CD14-positive monocyte (primary cell): ENCODE data around the gene ADK. TPM values are rescaled to one million over a fixed set of nuclear protein-coding genes. Genes with fewer than 3 reads are reported as not detected.

ENCODE experiments used
- DNase-seq, 3 donors: peaks; one replicate each; pipeline ENCODE4 v3.0.0-alpha.2; 2011 to 2022
- H2AFZ ChIP-seq: 2 replicates; pipeline ENCODE4 v1.6.0; 2012; ENCODE audit warnings: mild to moderate bottlenecking, low read depth, low read length, inconsistent platforms; ENCODE audit not compliant: insufficient read depth, poor library complexity, severe bottlenecking
- H3K27ac ChIP-seq, 2 donors: 1 replicate in 1 of 2; 2 replicates in 1 of 2; pipeline ENCODE4 v1.5.1; 2012 to 2013; ENCODE audit warnings: low read length in 2 of 2, control low read depth in 1 of 2, inconsistent platforms in 1 of 2, low read depth in 1 of 2, mild to moderate bottlenecking in 1 of 2
- H3K27me3 ChIP-seq, 2 donors: one replicate each; pipeline versions ENCODE4 v1.6.0 to v1.6.1; 2011 to 2013; ENCODE audit warnings: low read length in 2 of 2; ENCODE audit not compliant: control insufficient read depth in 2 of 2, insufficient read depth in 2 of 2
- H3K36me3 ChIP-seq, 2 donors: replicated peaks in 1 of 2; 1 replicate in 1 of 2; 2 replicates in 1 of 2; pipeline versions ENCODE4 v1.5.1 to v1.6.1; 2012 to 2013; ENCODE audit warnings: low read length in 2 of 2, control low read depth in 1 of 2, inconsistent platforms in 1 of 2, mild to moderate bottlenecking in 1 of 2; ENCODE audit not compliant: insufficient read depth in 2 of 2, control insufficient read depth in 1 of 2
- H3K4me1 ChIP-seq, 2 donors: 1 replicate in 1 of 2; 2 replicates in 1 of 2; pipeline versions ENCODE4 v1.5.1 to v1.6.1; 2012 to 2013; ENCODE audit warnings: low read length in 2 of 2, control low read depth in 1 of 2, inconsistent platforms in 1 of 2, mild to moderate bottlenecking in 1 of 2, moderate library complexity in 1 of 2; ENCODE audit not compliant: insufficient read depth in 2 of 2, control insufficient read depth in 1 of 2
- H3K4me2 ChIP-seq: replicated peaks from 2 replicates; pipeline ENCODE3; 2012; ENCODE audit warnings: low read length, moderate library complexity, mild to moderate bottlenecking; ENCODE audit not compliant: poor library complexity, severe bottlenecking; ENCODE audit errors: extremely low read depth
- H3K4me3 ChIP-seq, 3 experiments: fragments of 200-600 bp in 1 of 3; sonication (generic) in 1 of 3; replicated peaks in 1 of 3; 1 replicate in 2 of 3; 2 replicates in 1 of 3; pipeline ENCODE4 v1.5.1; 2011 to 2013; ENCODE audit warnings: low read length in 3 of 3, mild to moderate bottlenecking in 3 of 3, control low read depth in 2 of 3, low read depth in 2 of 3, inconsistent platforms in 1 of 3, moderate library complexity in 1 of 3
- H3K79me2 ChIP-seq: 2 replicates; pipeline ENCODE4 v1.6.0; 2012; ENCODE audit warnings: mild to moderate bottlenecking, control low read depth, inconsistent platforms, low read length, moderate library complexity; ENCODE audit not compliant: insufficient read depth
- H3K9ac ChIP-seq: 2 replicates; pipeline ENCODE4 v1.6.0; 2017; ENCODE audit warnings: low read length, mild to moderate bottlenecking; ENCODE audit not compliant: insufficient read depth, poor library complexity, severe bottlenecking
- H3K9me3 ChIP-seq, 2 donors: replicated peaks in 1 of 2; 1 replicate in 1 of 2; 2 replicates in 1 of 2; pipeline versions ENCODE4 v1.5.1 to v1.6.1; 2012 to 2013; ENCODE audit warnings: low read length in 2 of 2, control low read depth in 1 of 2; ENCODE audit not compliant: control insufficient read depth in 1 of 2, insufficient read depth in 1 of 2
- H4K20me1 ChIP-seq: 2 replicates; pipeline ENCODE4 v1.6.0; 2012; ENCODE audit warnings: mild to moderate bottlenecking, low read length, control low read depth, moderate library complexity; ENCODE audit not compliant: insufficient read depth
- H3K27ac Mint-ChIP-seq, 7 donors: one replicate each; pipeline ENCODE4 v1.8.0; 2020; ENCODE audit warnings: mild to moderate bottlenecking in 7 of 7, mixed read lengths in 7 of 7, moderate library complexity in 6 of 7, inconsistent platforms in 2 of 7
- H3K27me3 Mint-ChIP-seq, 3 donors: one replicate each; pipeline ENCODE4 v1.8.0; 2021 to 2022; ENCODE audit warnings: low read depth in 3 of 3, mild to moderate bottlenecking in 3 of 3, mixed read lengths in 3 of 3, moderate library complexity in 3 of 3, inconsistent platforms in 1 of 3
- H3K36me3 Mint-ChIP-seq, 2 donors: one replicate each; pipeline ENCODE4 v1.8.0; 2020; ENCODE audit warnings: mixed read lengths in 2 of 2, inconsistent platforms in 1 of 2, mild to moderate bottlenecking in 1 of 2
- H3K4me1 Mint-ChIP-seq: one replicate; pipeline ENCODE4 v1.8.0; 2020; ENCODE audit warnings: mild to moderate bottlenecking, mixed read lengths
- H3K4me3 Mint-ChIP-seq, 2 donors: one replicate each; pipeline ENCODE4 v1.8.0; 2020; ENCODE audit warnings: mild to moderate bottlenecking in 2 of 2, mixed read lengths in 2 of 2, moderate library complexity in 1 of 2
- H3K9me3 Mint-ChIP-seq, 7 donors: one replicate each; pipeline ENCODE4 v1.8.0; 2020 to 2022; ENCODE audit warnings: mixed read lengths in 7 of 7, mild to moderate bottlenecking in 6 of 7, moderate library complexity in 6 of 7, inconsistent platforms in 2 of 7
- CTCF ChIP-seq: fragments of 200-600 bp; IDR thresholded peaks from one replicate; pipeline ENCODE4 v1.8.0; 2022; ENCODE audit warnings: antibody characterized with exemption, mild to moderate bottlenecking
- WGBS: methylation state at CpG from one replicate; pipeline ENCODE4 v1.1.5; 2013; ENCODE audit warnings: missing lambda C conversion rate; ENCODE audit not compliant: insufficient coverage; 5-methylcytosine and 5-hydroxymethylcytosine counted together
- intact Hi-C, 2 donors: fragments of 100-400 bp; cut with micrococcal nuclease; formaldehyde crosslinking; loops; one replicate each; pipeline versions ENCODE4 v1.15.0 to v1.15.1; 2023
- polyA plus RNA-seq, 3 donors: library from polyadenylated mRNA; depleted of rRNA in 1 of 3; unstranded in 2 of 3; stranded (reverse) in 1 of 3; fragments of 300-500 nt in 2 of 3; fragments of >200 nt in 1 of 3; fragmentation: Illumina TruSeq in 2 of 3; gene quantifications; 1 replicate in 2 of 3; 2 replicates in 1 of 3; pipeline ENCODE4 v1.2.3, GENCODE V29; 2012 to 2021

The ADK gene
- polyA plus RNA-seq, 3 donors: 6.4 to 38.2 (median 35.7) TPM

GRCh38 chr10:74335501-74335900, 184.5 kb downstream of the ADK start:
- Histone ChIP-seq H3K79me2 (peaks cover 4% of the 10 kb centered on the region), H4K20me1 (no peaks in the 10 kb centered on the region), H3K27me3 (no peaks in the 10 kb centered on the region), H3K27ac (no peak overlapping the region), H3K4me2 (no peak overlapping the region), H3K9me3 (no peaks in the 10 kb centered on the region), H3K9ac (no peak overlapping the region), H2AFZ (no peak overlapping the region), H3K36me3 (peaks cover 0 to 3% of the 10 kb centered on the region in 2 donors), H3K4me1 (peaks cover 6 to 14% of the 10 kb centered on the region in 2 donors), H3K4me3 (no peak overlapping the region)
- WGBS: no CpG with 5 or more reads among the region's 1 CpG
- peak; percentile 18 to 42 (median 23) for DNase-seq
- Mint-ChIP-seq H3K4me3 (no peak overlapping the region), H3K36me3 (peaks cover 7 to 10% of the 10 kb centered on the region in 2 donors), H3K27me3 (peaks cover 0 to 2% (median 0%) of the 10 kb centered on the region in 3 donors), H3K4me1 (peaks cover 19% of the 10 kb centered on the region), H3K27ac (peak overlapping the region in 5 of 7 donors; percentile 3 to 69 (median 32)), H3K9me3 (no peaks in the 10 kb centered on the region)
- no peak for TF ChIP-seq CTCF
- intact Hi-C loops: no loop called here

- DNase-seq: no peak
- Histone ChIP-seq H3K27ac (no peak overlapping the region), H3K9ac (no peak overlapping the region), H3K36me3 (no peaks in the 10 kb centered on the region), H3K9me3 (peaks cover 0 to 2% of the 10 kb centered on the region in 2 donors), H3K4me3 (no peak overlapping the region), H3K4me2 (no peak overlapping the region), H4K20me1 (no peaks in the 10 kb centered on the region), H3K27me3 (no peaks in the 10 kb centered on the region), H3K79me2 (peaks cover 4% of the 10 kb centered on the region), H3K4me1 (peaks cover 6 to 9% of the 10 kb centered on the region in 2 donors), H2AFZ (no peak overlapping the region)
- H3K4me1 Mint-ChIP-seq: peaks cover 15% of the 10 kb centered on the region
- no peak for TF ChIP-seq CTCF
- peaks cover 0 to 5% (median 3%) of the 10 kb centered on the region in 7 donors for H3K9me3 Mint-ChIP-seq
- intact Hi-C loops: no loop called here
- 94% methylated on average over 6 of the region's 8 CpGs for WGBS
- H3K27me3 Mint-ChIP-seq: peaks cover 0 to 2% (median 0%) of the 10 kb centered on the region in 3 donors
- no peak overlapping the region for H3K4me3 Mint-ChIP-seq
- H3K36me3 Mint-ChIP-seq: peaks cover 7 to 8% of the 10 kb centered on the region in 2 donors
- no peak overlapping the region for H3K27ac Mint-ChIP-seq
These were observed 186.5 kb downstream of the ADK start for GRCh38 chr10:74337330-74338016.
